Tibial nerve (tissue), 4 donors: ENCODE data around the gene MYH6.

Experiments used
- CTCF ChIP-seq, 5 experiments: fragments of 200-600 bp in 3 of 5; fragments of 450-650 bp in 2 of 5; sonication (generic) in 3 of 5; IDR thresholded peaks; one replicate each; pipeline ENCODE4 v1.5.1; 2016 to 2019; ENCODE audit warnings: antibody characterized with exemption in 5 of 5, mild to moderate bottlenecking in 3 of 5, moderate library complexity in 2 of 5
- EP300 ChIP-seq, 2 donors: sonication (generic); formaldehyde crosslinking; IDR thresholded peaks; one replicate each; pipeline ENCODE4 v1.6.1; 2017; ENCODE audit warnings: antibody characterized with exemption in 2 of 2, mild to moderate bottlenecking in 1 of 2
- POLR2A ChIP-seq, 2 donors: fragments of 450-650 bp; IDR thresholded peaks; one replicate each; pipeline ENCODE4 v1.6.1; 2017; ENCODE audit warnings: antibody characterized with exemption in 2 of 2, mild to moderate bottlenecking in 2 of 2, moderate library complexity in 2 of 2

- no peak for TF ChIP-seq CTCF (IDR thresholded peaks at IDR 0.05)
- no peak for TF ChIP-seq POLR2A (IDR thresholded peaks at IDR 0.05)
- TF ChIP-seq EP300 (IDR thresholded peaks at IDR 0.05): no peak
These were observed 56.2 kb downstream of the MYH6 start for GRCh38 chr14:23351681-23352505.
